PFSK-1 (cell line): ENCODE measurements around the gene RIPOR2.

Source experiments
- FOXP2 ChIP-seq: optimal IDR thresholded peaks from 2 replicates; pipeline ENCODE3; 2011; ENCODE audit warnings: borderline replicate concordance, control low read depth, inconsistent platforms; ENCODE audit not compliant: insufficient read depth; ENCODE audit errors: extremely low read length, extremely low read depth
- POLR2AphosphoS5 ChIP-seq: IDR thresholded peaks from 2 replicates; pipeline ENCODE4 v1.6.1; 2012; ENCODE audit warnings: low read depth, mild to moderate bottlenecking, control low read depth, low read length, moderate library complexity
- SIN3A ChIP-seq: IDR thresholded peaks from 2 replicates; pipeline ENCODE4 v1.6.1; 2012; ENCODE audit warnings: mild to moderate bottlenecking, low read length, moderate library complexity, borderline replicate concordance; ENCODE audit not compliant: insufficient read depth
- TAF1 ChIP-seq: IDR thresholded peaks from 2 replicates; pipeline ENCODE4 v1.6.1; 2012; ENCODE audit warnings: low read length, control low read depth, borderline replicate concordance; ENCODE audit not compliant: insufficient read depth
- TF ChIP-seq, protein P1 (sequence below), 2 experiments: IDR thresholded peaks; 2 replicates each; pipeline versions ENCODE4 v1.6.1 to v1.8.0; 2011 to 2012; ENCODE audit warnings: low read depth in 2 of 2, low read length in 2 of 2, control low read depth in 1 of 2, inconsistent platforms in 1 of 2, mild to moderate bottlenecking in 1 of 2, moderate library complexity in 1 of 2; ENCODE audit not compliant: insufficient read depth in 1 of 2

Gene RIPOR2

DNA sequence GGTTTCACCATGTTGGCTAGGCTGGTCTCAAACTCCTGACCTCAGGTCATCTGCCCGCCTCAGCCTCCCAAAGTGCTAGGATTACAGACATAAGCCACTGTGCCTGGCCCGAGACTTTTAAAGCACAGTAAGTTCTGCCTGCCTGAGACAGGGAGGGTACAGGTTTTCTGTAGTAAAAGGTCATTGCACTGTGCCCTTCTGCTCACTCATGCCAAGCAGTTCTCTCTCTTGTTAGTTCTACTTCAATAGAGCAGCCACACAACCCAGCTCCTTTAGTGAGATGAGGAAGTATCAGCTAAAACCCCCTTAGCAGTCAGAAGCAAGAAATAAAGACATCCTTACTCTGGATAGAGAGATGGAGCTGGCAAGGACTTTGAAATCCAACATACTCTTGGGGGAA lies 84.7 kb downstream of the RIPOR2 start:
- TF ChIP-seq FOXP2 (no peak), TAF1 (no peak), POLR2AphosphoS5 (no peak), SIN3A (no peak)
- TF ChIP-seq, protein P1, sequence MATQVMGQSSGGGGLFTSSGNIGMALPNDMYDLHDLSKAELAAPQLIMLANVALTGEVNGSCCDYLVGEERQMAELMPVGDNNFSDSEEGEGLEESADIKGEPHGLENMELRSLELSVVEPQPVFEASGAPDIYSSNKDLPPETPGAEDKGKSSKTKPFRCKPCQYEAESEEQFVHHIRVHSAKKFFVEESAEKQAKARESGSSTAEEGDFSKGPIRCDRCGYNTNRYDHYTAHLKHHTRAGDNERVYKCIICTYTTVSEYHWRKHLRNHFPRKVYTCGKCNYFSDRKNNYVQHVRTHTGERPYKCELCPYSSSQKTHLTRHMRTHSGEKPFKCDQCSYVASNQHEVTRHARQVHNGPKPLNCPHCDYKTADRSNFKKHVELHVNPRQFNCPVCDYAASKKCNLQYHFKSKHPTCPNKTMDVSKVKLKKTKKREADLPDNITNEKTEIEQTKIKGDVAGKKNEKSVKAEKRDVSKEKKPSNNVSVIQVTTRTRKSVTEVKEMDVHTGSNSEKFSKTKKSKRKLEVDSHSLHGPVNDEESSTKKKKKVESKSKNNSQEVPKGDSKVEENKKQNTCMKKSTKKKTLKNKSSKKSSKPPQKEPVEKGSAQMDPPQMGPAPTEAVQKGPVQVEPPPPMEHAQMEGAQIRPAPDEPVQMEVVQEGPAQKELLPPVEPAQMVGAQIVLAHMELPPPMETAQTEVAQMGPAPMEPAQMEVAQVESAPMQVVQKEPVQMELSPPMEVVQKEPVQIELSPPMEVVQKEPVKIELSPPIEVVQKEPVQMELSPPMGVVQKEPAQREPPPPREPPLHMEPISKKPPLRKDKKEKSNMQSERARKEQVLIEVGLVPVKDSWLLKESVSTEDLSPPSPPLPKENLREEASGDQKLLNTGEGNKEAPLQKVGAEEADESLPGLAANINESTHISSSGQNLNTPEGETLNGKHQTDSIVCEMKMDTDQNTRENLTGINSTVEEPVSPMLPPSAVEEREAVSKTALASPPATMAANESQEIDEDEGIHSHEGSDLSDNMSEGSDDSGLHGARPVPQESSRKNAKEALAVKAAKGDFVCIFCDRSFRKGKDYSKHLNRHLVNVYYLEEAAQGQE (IDR thresholded peaks at IDR 0.05; ENCODE audit: insufficient read depth in 1 of 2, low read depth in 2 of 2, low read length in 2 of 2) = no peak

DNA sequence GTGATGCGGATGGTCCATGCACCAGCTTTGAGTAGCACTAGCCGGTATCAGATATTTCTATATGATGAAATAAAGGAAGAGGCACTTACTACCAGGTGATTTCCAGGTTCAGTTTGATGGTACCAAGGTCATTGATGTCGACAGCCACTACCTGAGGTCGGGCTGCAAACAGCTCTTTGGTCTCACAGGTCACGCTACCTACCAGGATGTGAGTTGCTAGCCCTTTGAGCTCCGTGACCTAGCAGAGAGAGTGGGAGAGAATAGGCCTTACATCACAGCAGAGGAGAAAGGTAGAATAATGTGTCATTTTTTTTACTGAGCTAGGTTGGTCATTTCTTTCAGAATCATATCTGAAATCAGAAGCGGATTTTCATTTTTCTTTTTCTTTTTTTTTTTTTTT lies 86.0 kb downstream of the RIPOR2 start:
- TF ChIP-seq POLR2AphosphoS5 = no peak
- TF ChIP-seq SIN3A = no peak
- TF ChIP-seq TAF1 = no peak
- TF ChIP-seq, protein P1 (IDR thresholded peaks at IDR 0.05; ENCODE audit: insufficient read depth in 1 of 2, low read depth in 2 of 2, low read length in 2 of 2) = no peak
- no peak for TF ChIP-seq FOXP2

DNA sequence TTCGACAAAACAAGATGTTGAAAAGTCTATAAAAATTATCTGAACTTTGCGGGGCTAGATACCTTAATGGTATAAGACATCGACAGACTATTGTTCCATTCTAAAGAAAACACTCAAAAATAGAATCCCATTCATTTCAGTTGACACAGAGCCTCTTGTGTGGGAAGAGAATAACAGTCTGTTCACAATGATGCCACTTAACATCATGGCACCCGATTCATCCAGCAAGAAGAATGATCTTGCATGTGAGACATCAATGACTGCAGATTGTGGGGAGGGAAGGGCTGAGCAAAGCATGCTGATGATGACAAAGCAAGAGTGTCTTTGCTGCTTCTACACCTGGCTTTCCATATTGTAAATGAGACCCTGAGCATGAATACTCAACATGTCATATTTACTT lies 87.3 kb downstream of the RIPOR2 start:
- TF ChIP-seq POLR2AphosphoS5 (no peak), FOXP2 (no peak), SIN3A (no peak), TAF1 (no peak)
- TF ChIP-seq, protein P1 (IDR thresholded peaks at IDR 0.05; ENCODE audit: insufficient read depth in 1 of 2, low read depth in 2 of 2, low read length in 2 of 2) = no peak

DNA sequence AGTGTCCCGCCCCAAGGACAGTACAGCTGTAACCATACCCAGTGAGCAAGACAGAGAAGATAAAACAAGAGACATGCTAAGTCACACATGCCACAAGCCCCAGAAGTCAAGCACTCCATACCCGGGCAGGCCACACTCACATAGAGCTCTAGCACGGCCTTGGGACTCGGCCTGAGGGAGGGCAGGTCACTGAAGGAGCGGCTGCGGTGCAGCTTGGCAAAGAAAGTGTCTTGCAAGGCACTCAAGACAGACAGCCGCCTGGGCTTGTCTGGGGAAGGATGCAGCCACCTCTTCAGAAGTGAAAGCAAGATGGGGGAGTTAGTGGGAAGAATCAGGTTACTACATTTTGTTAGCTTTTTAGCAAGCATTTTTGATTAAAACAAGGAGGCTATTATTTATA lies 88.4 kb downstream of the RIPOR2 start:
- TF ChIP-seq FOXP2 (no peak), SIN3A (no peak), TAF1 (no peak), POLR2AphosphoS5 (no peak)
- TF ChIP-seq, protein P1 (IDR thresholded peaks at IDR 0.05; ENCODE audit: insufficient read depth in 1 of 2, low read depth in 2 of 2, low read length in 2 of 2) = no peak

DNA sequence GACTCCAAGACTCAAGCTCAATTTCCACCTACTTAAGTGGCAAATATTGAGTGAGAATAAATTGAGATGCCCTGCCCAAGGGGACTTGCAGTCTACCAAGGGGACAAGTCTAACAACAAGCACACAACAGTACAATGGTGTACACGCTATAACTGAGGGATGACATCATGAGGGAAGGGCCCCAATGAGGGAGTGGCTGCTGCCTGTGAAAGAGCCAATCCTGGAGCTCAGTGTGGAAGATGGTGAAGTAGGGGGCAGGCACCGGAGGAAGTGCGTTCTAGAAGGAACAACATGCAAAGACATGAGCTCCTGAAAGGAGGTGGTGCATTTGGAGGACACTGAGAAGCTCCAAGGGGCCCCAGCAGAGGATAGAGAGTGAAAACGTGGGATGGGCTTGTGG lies 90.2 kb downstream of the RIPOR2 start:
- no peak for TF ChIP-seq POLR2AphosphoS5
- TF ChIP-seq TAF1 = no peak
- TF ChIP-seq, protein P1 (IDR thresholded peaks at IDR 0.05; ENCODE audit: insufficient read depth in 1 of 2, low read depth in 2 of 2, low read length in 2 of 2) = no peak
- no peak for TF ChIP-seq SIN3A
- TF ChIP-seq FOXP2 = no peak
